GM21447 (cell line): ENCODE data around the gene RAD21L1.

Experiments
- ATAC-seq: cut with Tn5 transposase; IDR thresholded peaks from one replicate; pipeline ENCODE4 v1.9.1; 2021; ENCODE audit not compliant: unreplicated experiment

Gene RAD21L1

GRCh38 chr20:1225783-1226654 is at the start of gene RAD21L1:
Gene RAD21L1, plus strand, starts transcription at chr20:1226044. Its CDS starts 2,410 bp downstream, at chr20:1228454.
- no peak for ATAC-seq

DNA sequence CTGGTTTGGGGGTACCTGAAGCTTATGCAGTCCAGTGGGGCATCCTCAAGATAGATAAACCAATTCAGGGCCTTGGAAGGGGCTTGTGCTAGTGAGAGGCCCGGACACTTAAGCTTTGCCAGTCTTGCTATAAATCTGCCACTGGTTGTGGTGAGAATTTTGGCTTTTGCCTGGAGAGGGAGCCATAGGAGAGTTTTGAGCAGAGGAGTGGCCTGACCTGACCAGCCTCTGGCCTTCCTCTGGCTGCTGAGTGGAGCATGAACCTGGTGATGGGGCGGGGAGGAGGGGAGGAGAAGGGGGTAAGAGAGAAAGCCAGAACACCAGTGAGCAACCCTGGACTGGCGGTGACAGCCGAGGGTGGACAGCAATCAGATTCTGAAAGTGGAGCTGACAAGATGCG is 48.2 kb upstream of the RAD21L1 start:
- ATAC-seq: no peak

DNA sequence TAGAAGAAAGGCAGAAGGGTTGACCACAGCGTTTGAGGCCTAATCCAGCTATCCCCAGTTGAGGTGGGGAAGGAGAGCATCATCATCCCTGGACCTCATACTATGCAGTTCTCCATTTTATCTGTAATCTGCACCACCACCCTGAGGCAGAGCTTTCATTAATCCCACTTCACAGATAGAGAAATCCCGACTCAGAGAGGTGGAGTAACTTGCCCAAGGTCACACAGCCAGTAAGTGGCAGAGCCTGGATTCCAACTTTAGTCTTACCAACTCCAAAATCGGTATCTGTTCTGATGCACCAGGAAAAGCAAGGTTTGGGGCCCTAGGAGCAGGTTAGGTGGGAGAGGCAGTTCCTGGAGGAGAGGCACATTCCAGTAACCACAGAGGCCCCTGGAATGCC is 47.7 kb upstream of the RAD21L1 start:
- no peak for ATAC-seq

GRCh38 chr20:1178623-1179022 is 47.2 kb upstream of the RAD21L1 start:
- no peak for ATAC-seq

DNA sequence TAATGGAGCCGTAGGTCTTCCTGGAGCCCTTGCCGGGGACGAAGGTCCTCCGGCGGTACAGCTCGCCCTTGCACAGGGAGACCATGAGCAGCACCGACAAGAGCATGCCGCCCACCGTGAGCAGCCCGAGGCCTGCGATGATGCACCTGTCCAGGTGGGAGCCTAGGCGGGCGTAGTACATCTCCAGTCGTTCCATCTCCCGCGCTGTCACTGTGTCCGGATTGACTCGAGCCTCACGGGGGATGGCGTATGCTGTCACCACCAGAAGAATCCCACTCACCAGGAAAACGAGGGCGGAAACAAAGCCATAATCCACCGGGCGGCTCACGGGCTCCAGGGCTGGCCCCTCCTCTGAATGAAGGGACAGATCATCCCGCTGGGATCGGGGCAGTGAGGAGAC is 44.9 kb upstream of the RAD21L1 start:
- ATAC-seq: no peak

DNA sequence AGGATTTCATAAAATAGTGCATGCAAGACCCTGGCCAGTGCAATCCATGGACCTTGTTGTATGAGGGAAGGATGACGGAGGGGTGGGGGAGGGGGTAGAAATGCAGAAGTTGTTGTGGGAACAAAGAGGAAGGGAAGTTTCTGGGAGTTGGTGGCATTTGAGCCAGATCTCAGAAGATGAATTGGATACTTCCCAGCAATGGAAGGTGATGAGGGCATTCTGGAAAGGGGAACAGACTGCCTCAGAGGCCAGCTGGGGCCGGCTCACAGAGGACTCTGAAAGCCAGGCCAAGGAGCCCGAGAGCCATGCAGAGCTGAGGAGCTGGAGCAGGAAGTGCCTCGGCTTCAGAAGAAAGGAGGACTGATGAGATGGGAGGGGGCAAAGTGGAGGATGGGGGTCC is 43.7 kb upstream of the RAD21L1 start:
- ATAC-seq: no peak

DNA sequence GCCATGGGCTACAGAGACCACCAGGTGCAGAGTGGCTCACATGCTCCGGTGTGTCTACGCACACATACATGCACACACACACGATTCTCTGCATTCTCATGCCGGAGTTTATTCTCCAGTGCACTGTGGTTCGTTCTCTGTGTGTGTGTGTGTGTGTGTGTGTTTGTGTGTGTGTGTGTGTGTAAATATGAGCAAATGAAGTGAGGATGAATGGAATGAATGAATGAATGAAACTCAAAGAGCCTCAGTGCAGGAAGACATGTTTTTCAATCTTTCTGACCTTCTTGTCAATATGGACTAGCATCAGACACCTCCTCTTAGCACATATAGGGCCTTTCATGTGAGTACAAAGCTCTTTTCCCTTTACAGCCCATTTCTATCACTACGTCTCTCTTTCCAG is 42.7 kb upstream of the RAD21L1 start:
- no peak for ATAC-seq

DNA sequence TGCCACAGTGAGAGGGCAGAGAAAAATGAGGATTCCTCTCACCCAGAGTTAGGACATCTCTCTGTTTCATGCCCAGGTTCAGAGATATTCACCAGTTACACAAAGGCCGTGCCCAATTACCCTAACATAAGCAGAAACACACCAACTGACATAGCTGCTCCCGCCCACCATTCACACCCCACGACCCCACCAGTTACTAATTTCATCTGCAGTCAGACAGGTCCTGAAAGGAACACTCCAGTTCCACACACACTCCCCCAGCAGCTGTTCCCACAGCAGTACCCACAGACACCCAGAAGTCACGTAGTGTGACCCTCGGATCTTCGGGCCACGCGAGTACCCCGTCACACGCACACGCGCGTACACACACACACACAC is 41.6 kb upstream of the RAD21L1 start:
- no peak for ATAC-seq

DNA sequence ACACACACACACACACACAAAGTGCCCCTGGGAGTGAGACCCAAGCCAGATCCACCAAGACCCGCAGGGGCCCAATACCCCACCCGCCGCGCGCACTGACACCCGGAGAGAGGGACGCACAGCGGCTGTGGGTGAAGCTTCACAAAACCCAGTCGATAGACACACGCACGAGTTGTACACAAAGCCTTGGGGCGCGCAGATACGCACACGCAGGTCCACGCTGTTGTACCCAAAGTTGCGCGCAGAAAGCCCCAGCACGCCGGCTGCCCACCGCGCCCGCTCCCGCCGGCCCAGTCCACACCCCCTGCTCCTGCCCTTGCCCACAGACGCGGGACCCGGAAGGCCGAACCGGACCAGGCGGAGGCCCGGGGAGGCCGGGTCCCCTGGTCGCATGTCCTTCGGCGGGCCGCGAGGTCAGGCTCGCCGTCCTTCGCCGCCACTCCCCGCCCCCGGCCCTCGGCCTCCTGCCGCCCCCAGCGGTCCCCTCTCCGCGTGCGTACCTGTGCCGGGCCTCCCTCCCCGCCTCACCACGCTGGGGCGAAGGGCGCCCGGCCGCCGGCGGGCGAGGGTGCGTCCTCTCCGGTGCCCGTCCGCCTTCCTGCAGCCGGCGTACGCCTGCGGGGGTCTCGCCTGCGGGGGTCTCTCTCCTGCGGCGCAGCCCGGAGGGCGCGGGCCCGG is 41.1 kb upstream of the RAD21L1 start, which contains the start of gene TMEM74B:
TSS of gene TMEM74B (minus strand) at position 344 of the 678 bp plus-strand sequence. CDS start 1,180 bp downstream, outside the sequence.
- no peak for ATAC-seq

- no peak for ATAC-seq
Measured at GRCh38 chr20:1185316-1185741, 40.5 kb upstream of the RAD21L1 start.

GRCh38 chr20:1185790-1186334 is 40.0 kb upstream of the RAD21L1 start:
- no peak for ATAC-seq

- no peak for ATAC-seq
Measured at GRCh38 chr20:1186367-1186991, 39.4 kb upstream of the RAD21L1 start.

GRCh38 chr20:1187605-1188171 is 38.2 kb upstream of the RAD21L1 start:
- no peak for ATAC-seq

- ATAC-seq: no peak
Measured at GRCh38 chr20:1188347-1188746, 37.5 kb upstream of the RAD21L1 start.

- no peak for ATAC-seq
Measured at GRCh38 chr20:1189827-1190226, 36.0 kb upstream of the RAD21L1 start.

GRCh38 chr20:1190847-1191246 is 35.0 kb upstream of the RAD21L1 start:
- no peak for ATAC-seq

GRCh38 chr20:1191299-1191698 is 34.5 kb upstream of the RAD21L1 start:
- ATAC-seq: no peak

DNA sequence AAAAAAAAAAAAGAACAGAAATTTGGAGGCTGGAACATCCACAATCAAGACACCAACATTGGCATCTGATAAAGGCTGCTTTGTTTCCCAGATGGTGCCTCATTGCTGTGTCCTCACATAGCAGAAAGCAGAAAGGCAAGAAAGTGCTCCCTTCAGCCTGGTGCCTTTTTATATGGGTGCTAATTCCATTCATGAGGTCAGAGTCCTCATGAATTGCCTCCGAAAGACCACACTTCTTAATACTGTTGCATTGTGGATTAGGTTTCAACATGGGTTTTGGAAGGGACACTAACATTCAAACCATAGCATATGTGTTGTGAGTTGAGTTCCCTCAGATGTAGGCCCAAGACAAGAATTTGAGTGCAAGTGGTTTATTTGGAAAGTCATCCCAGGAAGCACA is 30.6 kb upstream of the RAD21L1 start:
- ATAC-seq: no peak

- ATAC-seq: no peak
Measured at GRCh38 chr20:1196634-1197033, 29.2 kb upstream of the RAD21L1 start.

DNA sequence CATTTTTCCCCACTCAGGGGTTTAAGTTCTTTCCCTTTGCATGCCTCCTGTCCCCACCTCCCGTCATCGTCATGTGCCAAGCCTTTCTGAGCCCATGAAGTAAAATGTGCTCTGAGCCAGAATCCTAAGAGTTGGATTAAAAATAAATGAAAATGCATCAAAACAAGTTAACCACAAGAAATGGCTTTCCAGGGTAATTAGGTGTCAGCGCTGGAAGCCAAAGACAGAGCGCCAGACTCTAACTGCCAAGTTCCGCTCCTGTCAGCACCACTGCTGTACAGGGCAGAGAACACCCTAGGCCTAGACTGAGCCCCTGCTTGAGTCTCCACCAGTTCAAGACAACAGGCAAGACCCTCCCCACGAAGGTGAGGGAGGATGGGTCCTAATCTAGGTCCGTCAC is 28.0 kb upstream of the RAD21L1 start:
- no peak for ATAC-seq

DNA sequence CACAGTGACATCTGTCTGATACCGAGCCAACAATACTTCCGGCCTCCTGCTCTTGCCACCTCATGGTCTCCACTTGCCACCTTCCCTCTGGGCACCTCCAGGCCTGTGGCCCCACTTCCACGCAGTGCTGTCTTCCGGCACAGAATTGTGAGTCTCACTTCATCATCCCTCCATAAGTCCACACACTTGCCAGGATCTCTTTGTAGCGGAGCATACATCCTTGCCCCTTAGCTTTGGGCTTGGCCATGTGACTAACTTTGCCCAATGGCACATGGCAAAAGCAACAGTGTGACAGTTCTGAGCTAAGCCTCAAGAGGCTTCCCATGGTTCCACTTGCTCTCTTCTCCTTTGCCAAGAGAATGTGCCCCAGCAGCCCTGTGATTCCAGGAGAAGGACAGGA is 27.1 kb upstream of the RAD21L1 start:
- ATAC-seq: no peak
